ENCODE results near the gene ALKBH8. TPM values are rescaled to one million over a fixed set of nuclear protein-coding genes. Genes with fewer than 3 reads are reported as not detected.
"Not testable (repeated sequence)": the region's sequence is repeated elsewhere in the genome, so short reads cannot be mapped to it uniquely, and the experiment has no call there.

The ALKBH8 gene
- total RNA-seq, 4 donors from 2014 or later, result 4.1 to 5.8 (median 5.4) TPM

DNA sequence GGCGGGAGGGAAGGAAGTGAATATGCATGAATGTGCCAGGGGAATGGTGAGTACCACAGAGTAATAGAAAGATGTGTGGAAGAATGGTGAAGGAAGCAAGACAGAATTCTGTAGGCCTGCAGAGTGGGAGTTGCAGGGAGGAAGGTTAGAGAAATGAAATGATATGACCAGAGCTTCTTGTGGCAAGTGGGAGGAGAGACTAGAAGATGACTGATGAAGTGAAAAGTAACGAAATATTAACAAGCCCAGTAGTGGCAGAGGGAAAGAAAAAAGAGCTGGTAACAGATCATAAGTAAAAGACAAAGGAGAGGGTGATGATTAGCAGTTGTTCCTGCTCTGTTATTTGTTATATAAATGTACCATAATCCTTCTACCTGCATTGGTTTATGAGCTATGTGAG, 1.0 kb upstream of the ALKBH8 start:
- Histone ChIP-seq H3K9me3 (no peaks in the 10 kb centered on the region), H3K4me3 (no peak overlapping the region), H3K36me3 (no peaks in the 10 kb centered on the region), H3K4me1 (peaks cover 20 to 34% (median 25%) of the 10 kb centered on the region in 4 donors), H3K27me3 (peaks cover 0 to 12% (median 3%) of the 10 kb centered on the region in 4 donors), H3K27ac (replicated peaks in 1 of 4) (no peak overlapping the region)
- intact Hi-C loops (cut with DNase I), result no loop called here
- no peak for TF ChIP-seq POLR2AphosphoS5 (IDR thresholded peaks at IDR 0.05)
- TF ChIP-seq CTCF (IDR thresholded peaks at IDR 0.05), result no peak
- TF ChIP-seq EP300 (IDR thresholded peaks at IDR 0.05), result no peak
- no peak for TF ChIP-seq POLR2A (IDR thresholded peaks at IDR 0.05; ENCODE audit: low read depth)
- no peak for DNase-seq (ENCODE audit: extremely low spot score)
- 85% methylated on average over 2 of the region's 2 CpGs for WGBS

GRCh38 chr11:107565955-107566501, 493 bp upstream of the ALKBH8 start:
- intact Hi-C loops (cut with DNase I); H3K9me3 ChIP-seq; H3K27me3 ChIP-seq; DNase-seq (ENCODE audit: extremely low spot score); H3K36me3 ChIP-seq: not testable (repeated sequence)
- H3K4me3 ChIP-seq, result peak overlapping the region; percentile 63 to 92 (median 76)
- peak overlapping the region; percentile 73 to 81 (median 78) for H3K27ac ChIP-seq (replicated peaks in 1 of 4)
- WGBS, result 54% methylated on average over 9 of the region's 9 CpGs
- peaks cover 20 to 34% (median 25%) of the 10 kb centered on the region in 4 donors for H3K4me1 ChIP-seq

DNA sequence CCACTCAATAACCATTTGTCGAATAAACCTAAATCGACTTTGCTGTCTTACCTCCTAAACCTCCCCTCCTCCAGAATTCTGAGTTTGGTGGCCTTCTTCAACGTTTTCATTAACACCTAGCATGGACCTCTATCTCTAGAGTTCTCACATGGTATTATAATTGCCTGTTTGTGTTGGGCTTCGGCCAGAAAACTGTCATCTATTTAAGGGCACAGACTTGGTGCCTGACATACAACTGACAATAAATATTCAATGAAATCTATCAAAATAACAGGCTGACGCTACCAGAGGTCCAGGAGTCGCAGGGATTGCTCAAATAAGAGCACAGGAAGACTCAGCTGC, 687 bp downstream of the ALKBH8 start:
- intact Hi-C loops (cut with DNase I), result loop anchor here (5.0 kb wide), 2 partner anchors 122 to 207 kb away; no protein-coding TSS in a partner anchor
- Histone ChIP-seq H3K27me3 (peaks cover 0 to 3% (median 0%) of the 10 kb centered on the region in 4 donors), H3K9me3 (no peaks in the 10 kb centered on the region), H3K36me3 (peaks cover 0 to 7% (median under 1%) of the 10 kb centered on the region in 4 donors), H3K4me3 (peak overlapping the region; percentile 63 to 92 (median 76)), H3K4me1 (peaks cover 20 to 34% (median 25%) of the 10 kb centered on the region in 4 donors), H3K27ac (replicated peaks in 1 of 4) (peak overlapping the region; percentile 73 to 81 (median 78))
- DNase-seq (ENCODE audit: extremely low spot score), result no peak
- WGBS, result 14% methylated on average over 6 of the region's 6 CpGs
- TF ChIP-seq EP300 (IDR thresholded peaks at IDR 0.05), result no peak
- no peak for TF ChIP-seq POLR2AphosphoS5 (IDR thresholded peaks at IDR 0.05)
- TF ChIP-seq POLR2A (IDR thresholded peaks at IDR 0.05; ENCODE audit: low read depth), result no peak
- TF ChIP-seq CTCF (IDR thresholded peaks at IDR 0.05), result no peak

DNA sequence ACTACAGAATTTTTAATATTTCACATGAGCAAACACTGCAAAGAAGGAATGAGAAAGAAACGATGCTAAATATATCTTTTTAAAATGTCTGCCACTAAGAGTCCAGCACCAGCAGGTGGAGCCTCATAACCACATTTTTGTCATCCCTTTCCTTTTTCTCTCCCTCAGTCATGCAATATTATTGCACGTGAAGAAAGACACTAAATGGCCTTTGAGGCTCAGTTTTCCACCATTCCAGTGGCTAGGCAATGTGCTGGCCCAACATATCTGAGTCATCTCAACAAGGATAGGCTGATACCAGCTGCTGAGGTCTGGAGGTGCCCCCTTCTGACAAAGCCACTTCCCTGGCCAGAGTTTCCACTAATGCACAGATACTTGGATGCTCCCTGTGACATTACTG, 1.8 kb downstream of the ALKBH8 start:
- peaks cover 0 to 16% (median 9%) of the 10 kb centered on the region in 4 donors for H3K36me3 ChIP-seq
- H3K4me3 ChIP-seq, result no peak overlapping the region
- DNase-seq (ENCODE audit: extremely low spot score), result no peak
- H3K4me1 ChIP-seq, result peaks cover 20 to 34% (median 25%) of the 10 kb centered on the region in 4 donors
- peak overlapping the region in 3 of 4 donors; percentile 4 to 21 (median 17) for H3K27ac ChIP-seq (replicated peaks in 1 of 4)
- H3K27me3 ChIP-seq, result no peaks in the 10 kb centered on the region
- intact Hi-C loops (cut with DNase I), result loop anchor here (5.0 kb wide), 2 partner anchors 124 to 209 kb away; no protein-coding TSS in a partner anchor
- TF ChIP-seq POLR2A (IDR thresholded peaks at IDR 0.05; ENCODE audit: low read depth) (no peak), EP300 (IDR thresholded peaks at IDR 0.05) (no peak), CTCF (IDR thresholded peaks at IDR 0.05) (peak; percentile 58 to 61 (median 61)), POLR2AphosphoS5 (IDR thresholded peaks at IDR 0.05) (no peak)
- WGBS, result 0% methylated on average over 2 of the region's 2 CpGs
- no peaks in the 10 kb centered on the region for H3K9me3 ChIP-seq

- Histone ChIP-seq H3K9me3 (no peaks in the 10 kb centered on the region), H3K4me1 (peaks cover 20 to 34% (median 25%) of the 10 kb centered on the region in 4 donors), H3K36me3 (peaks cover 0 to 19% (median 11%) of the 10 kb centered on the region in 4 donors), H3K4me3 (no peak overlapping the region), H3K27ac (replicated peaks in 1 of 4) (no peak overlapping the region), H3K27me3 (no peaks in the 10 kb centered on the region)
- TF ChIP-seq EP300 (IDR thresholded peaks at IDR 0.05) (no peak), POLR2AphosphoS5 (IDR thresholded peaks at IDR 0.05) (no peak), POLR2A (IDR thresholded peaks at IDR 0.05; ENCODE audit: low read depth) (no peak), CTCF (IDR thresholded peaks at IDR 0.05) (no peak)
- intact Hi-C loops (cut with DNase I), result loop anchor here (5.0 kb wide), 2 partner anchors 125 to 210 kb away; no protein-coding TSS in a partner anchor
- WGBS, result 49% methylated on average over 4 of the region's 4 CpGs
- DNase-seq (ENCODE audit: extremely low spot score), result no peak
Observed at GRCh38 chr11:107562647-107563208, 2.8 kb downstream of the ALKBH8 start.

Measured in esophagus muscularis mucosa (tissue), 4 donors.